SH-SY5Y (cell line): Measurements from ENCODE around the gene ACOXL.

Source experiments
- GATA2 ChIP-seq: IDR thresholded peaks from 2 replicates; pipeline ENCODE4 v1.6.1; 2011; ENCODE audit warnings: mild to moderate bottlenecking, low read depth, low read length
- GATA3 ChIP-seq: IDR thresholded peaks from 2 replicates; pipeline ENCODE4 v1.6.1; 2011; ENCODE audit warnings: low read depth, mild to moderate bottlenecking, low read length, moderate library complexity

DNA sequence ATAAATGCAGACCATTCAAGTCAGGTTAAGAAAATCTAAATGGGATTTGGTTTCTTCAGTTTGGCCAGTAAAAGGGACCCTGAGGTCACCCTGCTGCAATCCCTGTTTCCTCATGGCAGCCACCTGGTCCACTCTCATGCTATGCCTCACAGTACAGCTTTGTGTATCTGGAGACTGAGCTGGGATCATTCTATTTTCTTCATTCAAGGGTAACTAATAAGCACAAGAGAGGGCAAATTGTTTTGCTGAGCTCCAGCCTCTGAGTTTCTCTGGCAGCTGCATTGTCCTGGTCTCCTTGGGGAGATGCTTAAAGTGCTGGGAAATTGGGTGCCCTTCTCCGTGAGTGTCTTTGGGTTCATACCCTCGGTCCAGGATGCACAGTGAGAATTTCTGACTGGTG is 369.8 kb downstream of the ACOXL start:
- no peak for TF ChIP-seq GATA2
- TF ChIP-seq GATA3, result no peak
